ENCODE results near the gene SPRYD4.
A peak's percentile ranks its signal among the peaks of the same experiment; 100 is the strongest.
"Not testable (repeated sequence)": the region's sequence is repeated elsewhere in the genome, so short reads cannot be mapped to it uniquely, and the experiment has no call there.

The SPRYD4 gene

DNA sequence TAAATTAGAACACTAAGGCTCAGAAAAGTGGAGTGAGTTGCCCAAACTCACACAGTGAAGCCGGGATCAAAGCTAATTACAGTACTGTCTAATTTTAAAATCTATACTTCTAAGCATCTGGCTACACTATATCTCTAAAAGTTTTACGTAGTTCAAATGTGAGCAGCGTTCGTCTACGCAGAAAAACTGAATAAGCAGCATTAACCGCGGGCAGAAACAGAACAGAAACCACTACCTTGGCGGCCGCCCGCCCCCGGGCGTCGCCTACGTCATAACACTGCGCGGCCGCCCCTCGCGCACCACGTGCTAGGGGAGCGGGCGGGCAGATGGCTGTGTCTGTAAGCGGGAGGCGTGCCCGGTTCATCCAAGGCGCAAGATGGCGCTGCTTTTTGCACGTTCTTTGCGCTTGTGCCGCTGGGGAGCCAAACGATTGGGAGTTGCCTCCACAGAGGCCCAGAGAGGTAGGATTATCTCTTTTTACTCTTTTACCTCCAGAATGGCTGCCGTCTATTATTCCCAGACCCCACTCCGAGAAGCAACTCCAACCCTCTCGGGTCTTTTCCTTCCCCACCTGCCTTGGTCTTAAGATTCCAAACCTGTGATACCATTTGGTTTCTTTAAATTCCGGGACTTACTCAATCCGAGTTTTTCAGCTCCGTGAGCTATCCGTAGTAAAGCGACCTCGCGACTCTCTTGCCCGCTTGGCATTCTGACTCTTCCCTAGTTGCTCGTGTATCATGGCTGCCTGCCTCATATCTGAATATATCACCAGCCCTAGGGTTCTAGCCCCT lies at the start of gene SPRYD4:
Gene SPRYD4 (plus strand): TSS at position 363 of the 791 bp plus-strand sequence. CDS start 14 bp downstream, at position 377.
- DNase-seq (ENCODE audit: low spot score): peak; percentile 98

DNA sequence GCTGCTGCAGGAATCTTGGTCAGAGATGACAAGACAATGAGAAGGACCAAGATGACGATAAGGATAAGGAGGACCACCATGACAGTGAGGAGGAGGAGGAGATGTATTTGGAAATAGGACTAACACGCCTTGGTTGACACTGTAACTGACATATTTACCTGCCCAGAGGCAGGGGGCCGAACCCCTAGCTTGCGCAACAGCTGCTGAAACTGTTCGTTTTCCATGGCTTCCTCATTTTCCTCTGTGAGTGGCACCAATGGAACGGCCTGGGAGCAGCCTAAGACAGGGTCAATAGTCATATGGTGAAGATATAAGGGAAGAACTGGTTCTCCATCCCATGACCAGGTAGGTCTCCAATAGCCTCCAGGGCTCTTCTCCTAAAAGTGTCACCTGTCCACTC lies 48.0 kb upstream of the SPRYD4 start:
- DNase-seq (ENCODE audit: low spot score): no peak

DNA sequence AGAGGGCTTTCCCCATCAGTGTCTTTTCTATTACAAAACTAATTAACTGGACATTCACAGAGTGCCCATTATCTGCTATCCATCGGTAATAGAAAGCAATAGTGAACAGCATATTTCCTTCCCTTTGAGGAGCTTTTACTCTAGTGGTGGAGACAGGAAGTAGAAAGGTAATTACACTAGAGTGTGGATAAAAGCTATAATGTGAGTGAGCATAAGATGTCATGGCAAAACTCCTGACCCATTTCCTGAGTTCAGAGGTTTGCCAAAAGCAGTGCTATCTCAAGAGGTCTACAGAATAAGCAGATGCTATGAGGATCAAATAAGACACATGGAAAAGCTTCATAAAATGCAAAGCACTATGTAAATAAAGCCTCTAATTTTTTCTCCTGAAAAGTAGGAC lies 43.2 kb upstream of the SPRYD4 start:
- DNase-seq (ENCODE audit: low spot score): no peak

DNA sequence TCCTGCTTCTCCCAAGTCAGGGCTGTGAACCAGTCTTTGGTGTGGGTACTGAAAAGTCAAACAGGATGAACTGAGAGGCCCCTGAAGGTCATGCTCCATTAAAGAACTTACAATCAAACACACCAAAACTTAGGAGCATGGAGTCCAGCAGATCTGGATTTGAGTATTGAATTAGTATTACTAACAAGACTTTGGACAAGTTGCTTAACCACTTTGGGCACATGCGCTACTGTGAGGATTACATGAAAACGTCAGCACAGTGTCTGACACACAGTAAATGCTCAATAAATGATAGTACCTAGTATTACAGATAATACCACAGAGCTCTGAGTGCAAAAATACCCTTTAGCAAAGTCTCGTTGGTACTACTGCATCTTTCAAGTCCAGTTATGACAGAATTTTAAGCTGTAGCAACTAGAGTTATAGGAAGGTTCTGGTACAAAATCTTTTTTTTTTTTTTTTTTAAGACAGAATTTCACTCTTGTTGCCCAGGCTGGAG lies 42.4 kb upstream of the SPRYD4 start:
- DNase-seq (ENCODE audit: low spot score): no peak

DNA sequence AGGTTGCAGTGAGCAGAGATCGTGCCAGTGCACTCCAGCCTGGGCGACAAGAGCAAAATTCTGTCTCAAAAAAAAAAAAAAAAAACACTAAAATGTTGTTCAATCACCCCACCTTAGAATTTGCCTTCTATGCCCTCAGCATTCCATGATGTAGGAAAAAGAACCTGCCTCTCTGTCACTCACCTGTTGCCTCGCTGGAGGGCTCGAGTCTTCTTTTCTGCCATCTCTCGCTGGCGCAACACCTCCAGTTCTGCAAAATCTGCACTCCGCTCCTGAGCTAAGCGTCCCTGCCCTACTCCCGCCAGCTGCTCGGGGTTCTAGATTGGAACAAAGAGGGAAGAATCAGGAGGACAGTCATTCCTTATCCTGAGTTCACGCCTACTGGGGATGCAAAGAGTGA lies 37.1 kb upstream of the SPRYD4 start:
- DNase-seq (ENCODE audit: low spot score): no peak

DNA sequence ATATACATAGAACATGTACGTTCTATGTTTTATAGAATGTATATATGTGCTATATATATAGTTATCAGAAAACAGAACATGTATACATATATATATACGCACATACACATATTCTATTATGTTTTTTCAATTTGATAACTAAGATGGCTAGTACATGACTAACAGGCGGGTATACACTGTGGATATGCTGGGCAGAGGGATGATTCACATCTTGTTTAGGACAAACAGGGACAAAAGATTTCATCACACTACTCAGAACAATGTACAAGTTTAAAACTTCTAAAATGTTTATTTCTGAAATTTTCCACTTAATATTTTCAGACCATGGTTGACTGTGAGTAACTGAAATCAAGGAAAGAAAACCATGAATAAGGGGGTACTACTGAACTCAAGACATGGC lies 36.5 kb upstream of the SPRYD4 start:
- DNase-seq (ENCODE audit: low spot score): no peak

DNA sequence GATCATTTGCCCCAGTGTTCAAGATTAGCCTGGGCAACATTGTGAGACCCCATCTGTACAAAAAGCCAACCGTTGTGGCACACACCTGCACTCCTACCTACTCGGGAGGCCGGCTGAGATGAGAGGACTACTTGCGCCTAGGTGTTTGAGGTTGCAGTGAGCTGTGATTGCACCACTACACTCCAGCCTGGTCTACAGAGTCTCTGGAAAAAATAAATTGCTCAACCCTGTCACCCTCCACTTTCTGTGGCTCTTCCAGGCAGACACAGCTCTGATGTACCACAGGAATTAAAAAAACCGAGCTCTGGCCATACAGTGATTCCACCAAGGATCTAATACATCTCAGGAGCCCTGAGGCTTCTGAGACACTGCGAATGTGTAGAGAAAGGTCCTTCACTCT lies 33.5 kb upstream of the SPRYD4 start:
- no peak for DNase-seq (ENCODE audit: low spot score)

DNA sequence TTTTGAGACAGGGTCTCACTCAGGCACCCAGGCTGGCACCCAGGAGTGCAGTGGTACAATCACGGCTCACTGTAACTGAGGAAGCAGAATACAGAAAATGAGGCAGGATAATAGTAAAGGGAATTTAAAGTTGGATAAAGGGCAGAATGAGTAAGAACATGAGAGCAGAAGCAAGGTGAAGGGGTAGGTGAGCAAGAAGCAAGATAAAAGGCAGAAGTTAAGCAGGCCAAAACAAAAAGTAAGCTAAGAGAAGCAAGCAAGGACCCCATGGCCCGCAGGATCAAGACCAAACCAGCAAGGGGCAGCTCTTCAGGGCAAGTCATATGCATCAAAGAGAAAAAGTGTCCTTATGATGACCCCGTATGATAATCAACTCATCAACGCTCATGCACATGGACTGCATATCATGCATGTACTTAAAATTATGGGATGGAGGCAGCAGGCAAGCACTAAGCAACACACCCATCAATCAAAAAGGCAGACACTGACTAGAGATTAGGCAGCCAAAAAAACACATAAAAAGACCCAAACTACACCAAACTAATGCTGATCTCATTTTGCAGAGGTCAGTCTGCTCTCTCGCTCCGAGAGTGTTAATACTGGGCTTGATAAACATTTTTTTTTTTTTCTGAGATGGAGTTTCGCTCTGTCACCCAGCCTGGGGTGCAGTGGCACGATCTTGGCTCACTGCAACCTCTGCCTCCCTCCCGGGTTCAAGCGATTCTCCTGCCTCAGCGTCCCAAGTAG lies 30.8 kb upstream of the SPRYD4 start:
- DNase-seq (ENCODE audit: low spot score): no peak

DNA sequence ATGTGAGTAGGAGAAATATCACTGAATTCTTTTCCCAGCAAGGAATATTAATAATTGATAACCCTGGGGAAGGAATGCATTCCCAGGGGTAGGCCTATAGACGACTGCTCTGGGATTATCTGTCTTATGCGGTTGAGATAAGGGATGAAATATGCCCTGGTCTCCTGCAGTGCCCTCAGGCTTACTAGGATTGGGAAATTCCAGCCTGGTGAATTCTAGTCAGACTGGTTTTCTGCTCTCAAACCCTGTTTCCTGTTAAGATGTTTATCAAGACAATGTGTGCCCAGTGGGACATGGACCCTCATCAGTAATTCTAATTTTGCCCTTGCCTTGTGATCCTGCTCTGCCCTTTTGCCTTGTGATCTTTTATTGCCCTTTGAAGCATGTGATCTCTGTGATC lies 25.2 kb upstream of the SPRYD4 start:
- DNase-seq (ENCODE audit: low spot score): not testable (repeated sequence)

DNA sequence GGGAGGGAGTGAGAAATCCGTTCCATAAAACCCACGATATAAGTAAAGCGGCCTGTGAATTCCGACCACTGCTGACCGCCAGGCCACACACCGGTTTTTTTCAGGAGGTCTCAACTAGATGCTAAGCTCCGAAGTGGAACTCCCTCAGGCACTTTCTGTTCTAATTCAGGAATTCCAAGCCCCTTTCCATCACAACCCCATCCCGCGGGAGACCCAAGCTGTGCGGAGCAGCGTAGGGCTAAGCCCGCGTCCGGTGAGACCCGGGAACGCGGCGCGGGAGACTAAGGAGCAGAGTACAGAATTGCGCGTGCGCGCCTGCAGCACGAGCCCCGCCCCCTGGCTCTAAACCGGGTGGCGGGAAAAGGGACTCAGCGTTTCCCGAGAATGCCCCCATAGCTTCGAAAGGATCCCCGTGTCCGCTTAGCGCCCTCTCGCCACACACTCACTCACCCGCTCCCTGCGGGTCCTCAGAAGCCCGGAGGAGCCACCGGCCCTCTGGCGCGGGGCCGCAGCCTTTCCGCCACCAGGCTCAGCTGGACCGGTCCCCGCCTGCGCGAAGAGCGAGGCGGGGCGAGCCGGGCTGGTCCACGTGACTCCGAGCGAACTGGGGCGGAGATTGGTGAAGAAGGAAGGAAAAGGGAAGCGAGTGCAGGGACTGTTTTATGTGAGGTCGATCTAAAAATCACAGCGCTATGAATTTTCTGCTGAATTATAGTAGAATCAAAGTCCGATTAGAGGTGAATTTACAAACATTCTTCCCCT lies 19.3 kb upstream of the SPRYD4 start, which contains the start of gene TIMELESS:
Gene TIMELESS (minus strand): TSS at position 567 of the 762 bp plus-strand sequence. CDS start 15,256 bp downstream, outside the sequence.
- DNase-seq (ENCODE audit: low spot score): peak; percentile 98

DNA sequence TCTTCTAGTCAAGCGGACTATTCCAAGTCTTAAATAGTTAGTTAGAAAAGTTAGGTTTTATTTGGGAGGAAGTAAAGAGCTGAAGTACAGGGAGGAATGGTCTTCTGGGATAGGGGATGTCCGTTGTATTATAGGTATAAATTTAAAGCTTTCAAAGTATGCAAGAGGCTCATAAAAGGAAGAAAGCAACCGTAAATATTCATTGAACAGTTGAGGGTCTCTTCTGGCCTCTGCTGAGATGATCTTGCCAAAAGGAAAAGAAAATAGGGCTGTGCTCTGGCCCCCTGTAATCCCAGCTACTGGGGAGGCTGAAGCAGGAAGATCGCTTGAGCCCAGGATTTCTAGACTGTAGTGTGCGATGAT lies 18.8 kb upstream of the SPRYD4 start:
- DNase-seq (ENCODE audit: low spot score): no peak

DNA sequence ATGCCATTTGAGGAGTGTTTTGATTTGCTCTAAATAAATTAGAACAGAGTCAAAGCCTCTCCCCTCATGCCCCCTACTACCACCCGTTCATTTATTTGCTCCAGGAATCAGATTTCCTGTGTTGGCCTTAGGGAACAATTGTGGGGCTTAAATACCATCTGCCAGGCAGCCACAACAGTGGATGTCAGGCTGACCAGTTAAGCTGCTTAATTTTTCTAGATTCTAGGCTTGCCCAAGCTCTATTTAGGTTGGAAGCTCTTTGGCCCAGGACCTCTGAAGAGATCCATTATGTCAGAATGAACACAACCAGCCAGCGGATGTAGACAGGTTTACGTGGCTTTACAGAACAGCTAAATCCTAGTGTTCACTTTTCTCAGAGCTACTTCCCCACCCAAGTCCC lies 18.1 kb upstream of the SPRYD4 start:
- no peak for DNase-seq (ENCODE audit: low spot score)

DNA sequence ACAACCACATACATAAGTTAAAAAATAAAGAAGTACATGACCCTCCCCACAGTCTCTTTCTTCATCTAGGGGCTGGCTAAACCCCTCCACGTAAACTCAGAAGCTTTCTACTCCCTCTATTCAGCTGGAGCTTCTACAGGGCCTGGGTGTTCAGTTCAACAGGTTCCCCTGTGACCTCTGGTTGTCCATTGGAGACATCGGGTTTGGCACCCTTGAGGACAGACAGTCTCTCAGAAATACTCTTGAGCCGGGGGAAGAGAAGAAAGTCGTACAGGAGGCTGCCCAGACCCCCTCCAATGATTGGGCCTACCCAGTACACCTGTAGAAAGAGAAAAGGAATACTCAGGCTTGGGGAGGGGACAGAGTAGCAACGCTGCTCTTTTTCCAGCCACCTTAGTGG lies 17.2 kb upstream of the SPRYD4 start:
- no peak for DNase-seq (ENCODE audit: low spot score)

DNA sequence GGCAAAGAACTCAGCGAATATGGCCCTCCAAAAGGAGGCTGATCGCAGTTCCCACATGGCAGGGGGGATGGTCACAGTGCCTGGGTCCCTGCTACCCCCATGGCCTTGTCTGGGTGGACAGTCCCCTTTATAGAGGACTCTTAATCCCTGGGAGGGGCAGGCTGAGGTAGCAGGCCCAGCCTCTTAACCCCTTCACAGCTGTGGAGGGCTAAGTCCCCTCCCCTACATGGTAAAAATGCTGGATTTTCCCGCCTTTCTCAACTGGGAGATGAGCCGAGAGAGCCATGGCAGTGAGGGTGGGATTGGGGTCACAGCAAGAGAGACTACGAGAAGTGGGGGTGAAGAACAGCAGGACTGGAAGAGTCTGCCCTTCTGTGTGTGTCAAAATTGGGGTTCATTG lies 13.8 kb upstream of the SPRYD4 start, which contains the start of gene MIP:
Gene MIP (minus strand): TSS at position 101 of the 400 bp plus-strand sequence. CDS start 44 bp downstream, at position 57.
- DNase-seq (ENCODE audit: low spot score): no peak

DNA sequence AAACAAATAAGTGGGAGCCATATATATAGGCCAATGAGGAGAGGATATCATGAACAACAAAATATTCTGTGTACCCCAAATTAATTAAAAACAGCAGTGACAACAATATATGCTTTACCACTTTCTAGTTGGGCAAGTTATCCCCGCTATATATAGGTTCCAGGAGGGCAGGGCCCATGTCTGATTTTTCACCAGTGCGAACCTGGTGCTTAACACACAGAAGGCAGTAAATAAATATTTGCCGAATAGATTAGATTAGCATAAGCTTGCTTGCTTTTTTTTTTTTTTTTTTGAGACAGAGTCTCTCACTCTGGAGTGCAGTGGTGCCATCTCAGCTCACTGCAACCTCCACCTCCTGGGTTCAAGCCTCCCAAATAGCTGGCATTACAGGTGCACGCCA lies 10.6 kb upstream of the SPRYD4 start:
- DNase-seq (ENCODE audit: low spot score): no peak

DNA sequence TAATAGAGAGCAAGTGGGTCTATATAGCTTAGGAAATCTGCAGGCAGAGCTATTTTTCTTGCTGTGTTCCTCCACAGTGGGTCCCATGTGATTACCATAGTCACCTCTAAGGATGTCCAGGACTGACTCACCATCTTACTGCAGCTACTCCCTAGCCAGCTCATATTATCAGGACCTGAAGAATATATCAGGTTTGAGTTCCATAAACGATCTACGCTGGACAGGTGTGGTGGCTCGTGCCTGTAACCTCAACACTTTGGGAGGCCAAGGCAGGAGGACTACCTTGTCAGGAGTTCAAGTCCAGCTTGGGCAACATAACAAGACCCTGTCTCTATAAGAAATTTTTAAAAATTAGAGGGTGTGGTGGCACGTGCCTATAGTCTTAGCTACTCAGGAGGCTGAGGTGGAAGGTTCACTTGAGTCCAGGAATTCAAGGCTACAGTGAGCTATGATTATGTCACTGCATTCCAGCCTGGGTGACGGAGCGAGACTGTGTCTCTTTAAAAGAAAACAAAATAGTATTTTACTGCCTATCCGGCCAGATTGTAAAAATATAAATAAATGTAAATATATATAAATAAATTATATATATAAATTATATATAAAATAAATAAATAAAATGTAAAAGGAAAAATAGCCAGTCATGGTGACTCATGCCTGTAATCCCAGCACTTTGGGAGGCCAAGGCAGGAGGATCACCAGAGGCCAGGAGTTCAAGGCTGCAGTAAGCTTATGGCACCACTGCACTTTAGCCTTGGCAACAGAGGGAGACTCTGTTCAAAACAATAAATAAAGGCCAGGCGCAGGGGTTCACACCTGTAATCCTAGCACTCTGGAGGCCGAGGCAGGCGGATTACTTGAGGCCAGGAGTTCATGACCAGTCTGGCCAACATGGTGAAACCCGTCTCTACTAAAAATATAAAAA lies 6.9 kb upstream of the SPRYD4 start:
- peak; percentile 13 for DNase-seq (ENCODE audit: low spot score)

DNA sequence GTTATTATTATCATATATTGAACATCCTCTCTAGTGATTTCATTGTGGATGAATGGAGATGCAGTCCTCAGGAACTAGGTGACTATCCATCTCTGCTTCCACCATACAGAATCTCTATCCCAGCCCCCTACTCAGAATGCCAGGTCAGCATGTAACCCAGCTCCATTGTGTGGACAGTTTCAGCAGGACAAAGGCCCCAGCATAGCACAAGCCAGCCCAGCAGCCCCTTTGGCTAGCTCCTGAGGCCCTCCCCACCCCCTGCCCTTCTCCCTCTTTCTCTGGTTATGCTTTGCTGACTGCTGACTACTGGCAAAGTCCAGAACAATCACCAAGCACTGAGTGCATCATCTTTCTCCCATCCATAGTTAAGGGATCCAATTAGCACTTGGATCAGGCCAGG lies 5.8 kb upstream of the SPRYD4 start:
- DNase-seq (ENCODE audit: low spot score): no peak

DNA sequence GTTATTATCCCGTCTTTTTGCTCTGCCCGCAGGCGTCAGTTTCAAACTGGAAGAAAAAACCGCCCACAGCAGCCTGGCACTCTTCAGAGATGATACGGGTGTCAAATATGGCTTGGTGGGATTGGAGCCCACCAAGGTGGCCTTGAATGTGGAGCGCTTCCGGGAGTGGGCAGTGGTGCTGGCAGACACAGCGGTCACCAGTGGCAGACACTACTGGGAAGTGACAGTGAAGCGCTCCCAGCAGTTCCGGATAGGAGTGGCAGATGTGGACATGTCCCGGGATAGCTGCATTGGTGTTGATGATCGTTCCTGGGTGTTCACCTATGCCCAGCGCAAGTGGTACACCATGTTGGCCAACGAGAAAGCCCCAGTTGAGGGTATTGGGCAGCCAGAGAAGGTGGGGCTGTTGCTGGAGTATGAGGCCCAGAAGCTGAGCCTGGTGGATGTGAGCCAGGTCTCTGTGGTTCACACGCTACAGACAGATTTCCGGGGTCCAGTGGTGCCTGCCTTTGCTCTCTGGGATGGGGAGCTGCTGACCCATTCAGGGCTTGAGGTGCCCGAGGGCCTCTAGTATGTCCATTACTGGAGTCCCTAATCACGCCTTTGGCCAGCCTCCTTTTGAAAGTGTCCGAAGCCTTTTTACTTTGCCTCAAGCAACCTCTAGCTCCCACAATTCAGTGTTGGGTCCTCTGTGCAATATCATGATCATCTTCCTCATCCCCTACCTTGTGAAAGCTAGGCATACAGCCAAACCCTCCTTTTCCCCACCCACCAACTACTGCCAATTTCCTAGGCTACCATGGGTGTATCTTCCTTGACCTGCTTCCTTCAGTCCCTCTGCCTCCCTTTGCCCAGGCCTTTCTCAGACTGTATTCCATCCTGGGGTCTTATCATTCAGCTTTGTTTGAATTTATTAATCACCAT lies 891 bp downstream of the SPRYD4 start:
- DNase-seq (ENCODE audit: low spot score): peak; percentile 25

DNA sequence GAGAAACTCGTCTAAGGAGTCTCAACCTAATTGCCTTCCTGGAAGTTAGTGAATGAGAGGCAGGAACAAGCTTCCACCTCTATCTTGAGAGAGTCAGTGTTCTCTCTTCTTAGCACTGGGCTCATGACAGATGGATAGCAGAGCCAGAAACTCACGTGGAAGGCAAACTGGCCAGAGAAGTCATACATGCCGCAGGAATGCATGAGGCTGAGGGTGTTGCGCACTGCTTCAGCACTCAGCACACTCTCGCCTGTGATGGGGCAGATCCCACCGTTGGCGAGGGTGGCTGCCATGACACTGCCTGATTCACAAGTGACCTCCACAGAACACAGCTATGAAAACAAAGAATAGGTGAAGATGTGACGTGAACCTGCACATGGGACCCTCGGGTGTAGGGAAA lies 6.0 kb downstream of the SPRYD4 start:
- DNase-seq (ENCODE audit: low spot score): no peak

DNA sequence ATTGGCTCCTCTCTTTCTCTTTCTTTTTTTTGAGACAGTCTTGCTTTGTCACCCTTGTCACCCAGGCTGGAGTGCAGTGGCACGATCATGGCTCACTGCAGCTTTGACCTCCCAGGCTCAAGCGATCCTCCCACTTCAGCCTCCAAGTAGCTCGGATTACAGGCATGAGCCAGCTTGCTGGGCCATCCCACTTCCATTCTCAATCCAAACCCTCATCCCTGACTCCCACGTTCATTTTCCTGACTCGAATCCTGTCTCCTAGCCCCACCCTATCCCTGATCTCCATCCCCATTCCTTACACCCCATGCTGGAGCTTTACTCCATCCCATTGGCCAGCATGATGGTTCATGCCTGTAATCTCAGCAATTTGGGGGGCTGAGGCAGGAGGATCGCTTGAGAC lies 7.8 kb downstream of the SPRYD4 start:
- no peak for DNase-seq (ENCODE audit: low spot score)

Measured in GM03348 (cell line).